NCI-H82 (cell line): ENCODE measurements around the gene ERCC1.

Experiments
- DNase-seq: peaks from one replicate; lab custom pipeline; 2025; lab: John Stamatoyannopoulos, UW

ERCC1 gene

DNA sequence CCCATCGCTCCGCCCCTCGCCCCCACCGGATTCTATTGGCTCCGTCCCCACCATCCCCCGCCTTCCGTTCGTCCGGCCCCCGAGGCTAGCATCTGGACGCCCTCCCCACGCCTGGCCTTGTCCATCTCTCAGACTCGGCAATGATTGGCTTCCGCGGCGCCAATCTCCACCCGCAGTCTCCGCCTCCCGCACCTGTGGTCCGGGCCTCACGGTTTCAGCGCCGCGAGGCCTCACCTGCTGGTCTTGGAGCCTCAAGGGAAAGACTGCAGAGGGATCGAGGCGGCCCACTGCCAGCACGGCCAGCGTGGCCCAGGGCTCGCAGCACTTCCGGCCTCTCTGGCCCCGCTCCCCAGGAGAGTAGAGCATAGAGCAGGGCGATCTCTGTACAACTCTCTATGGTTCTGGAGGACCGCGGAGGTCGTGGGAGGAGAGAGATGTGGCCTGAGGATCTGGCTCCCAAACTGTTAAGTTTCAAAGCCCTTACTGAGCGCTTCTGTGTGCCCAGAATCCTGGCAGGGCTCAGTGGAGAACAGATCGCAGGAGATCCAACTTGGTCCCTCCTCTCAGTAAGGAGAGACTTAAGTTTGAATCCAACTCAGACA, at the start of gene ERCC1:
Gene ERCC1 (minus strand): TSS at position 329 of the 602 bp plus-strand sequence. CDS start 543 bp downstream, outside the sequence.
- peak; percentile 100 for DNase-seq

DNA sequence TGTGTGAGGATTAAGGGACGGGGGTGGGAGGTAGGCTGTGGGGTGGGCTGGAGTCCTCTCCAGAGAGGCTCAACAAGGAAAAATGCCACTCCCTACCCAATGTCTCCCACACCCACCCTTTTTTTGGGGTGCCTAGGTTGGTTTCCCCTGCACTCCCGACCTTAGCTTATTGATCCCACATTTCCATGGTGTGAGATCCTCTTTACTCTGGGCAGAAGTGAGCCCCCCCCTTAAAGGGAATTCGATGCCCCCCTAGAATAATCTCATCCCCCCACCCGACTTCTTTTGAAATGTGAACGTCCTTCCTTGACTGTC, 49.6 kb upstream of the ERCC1 start:
- no peak for DNase-seq

DNA sequence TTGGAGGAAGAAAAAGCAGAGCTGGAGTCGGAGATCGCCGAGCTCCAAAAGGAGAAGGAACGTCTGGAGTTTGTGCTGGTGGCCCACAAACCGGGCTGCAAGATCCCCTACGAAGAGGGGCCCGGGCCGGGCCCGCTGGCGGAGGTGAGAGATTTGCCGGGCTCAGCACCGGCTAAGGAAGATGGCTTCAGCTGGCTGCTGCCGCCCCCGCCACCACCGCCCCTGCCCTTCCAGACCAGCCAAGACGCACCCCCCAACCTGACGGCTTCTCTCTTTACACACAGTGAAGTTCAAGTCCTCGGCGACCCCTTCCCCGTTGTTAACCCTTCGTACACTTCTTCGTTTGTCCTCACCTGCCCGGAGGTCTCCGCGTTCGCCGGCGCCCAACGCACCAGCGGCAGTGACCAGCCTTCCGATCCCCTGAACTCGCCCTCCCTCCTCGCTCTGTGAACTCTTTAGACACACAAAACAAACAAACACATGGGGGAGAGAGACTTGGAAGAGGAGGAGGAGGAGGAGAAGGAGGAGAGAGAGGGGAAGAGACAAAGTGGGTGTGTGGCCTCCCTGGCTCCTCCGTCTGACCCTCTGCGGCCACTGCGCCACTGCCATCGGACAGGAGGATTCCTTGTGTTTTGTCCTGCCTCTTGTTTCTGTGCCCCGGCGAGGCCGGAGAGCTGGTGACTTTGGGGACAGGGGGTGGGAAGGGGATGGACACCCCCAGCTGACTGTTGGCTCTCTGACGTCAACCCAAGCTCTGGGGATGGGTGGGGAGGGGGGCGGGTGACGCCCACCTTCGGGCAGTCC, 49.0 kb upstream of the ERCC1 start:
- no peak for DNase-seq

DNA sequence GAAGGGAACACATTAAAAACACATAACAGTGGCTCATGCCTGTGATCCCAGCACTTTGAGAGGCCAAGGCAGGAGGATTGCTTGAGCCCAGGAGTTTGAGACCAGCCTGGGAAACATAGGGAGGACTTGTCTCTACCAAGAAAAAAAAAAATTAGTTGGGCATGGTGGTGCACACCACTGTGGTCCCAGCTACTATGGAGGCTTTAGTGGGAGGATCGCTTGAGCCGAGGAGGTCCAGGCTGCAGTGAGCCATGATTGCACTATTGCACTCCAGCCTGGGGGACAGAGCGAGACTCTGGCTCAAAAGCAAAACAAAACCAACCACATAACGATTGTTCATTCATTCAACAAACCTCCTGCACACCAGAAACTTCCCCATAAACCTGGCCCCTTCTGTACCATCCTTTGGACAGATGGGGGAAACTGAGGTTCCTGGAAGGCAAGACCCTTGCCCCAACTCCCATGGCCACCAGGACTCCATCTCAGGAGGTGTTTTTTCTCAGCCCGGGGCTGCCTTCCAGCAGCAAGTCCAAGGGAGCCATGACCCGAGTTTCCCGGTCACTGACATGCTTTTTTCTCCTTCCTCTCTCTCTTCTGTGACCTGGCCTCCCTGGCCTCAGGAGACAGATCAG, 48.3 kb upstream of the ERCC1 start:
- no peak for DNase-seq

DNA sequence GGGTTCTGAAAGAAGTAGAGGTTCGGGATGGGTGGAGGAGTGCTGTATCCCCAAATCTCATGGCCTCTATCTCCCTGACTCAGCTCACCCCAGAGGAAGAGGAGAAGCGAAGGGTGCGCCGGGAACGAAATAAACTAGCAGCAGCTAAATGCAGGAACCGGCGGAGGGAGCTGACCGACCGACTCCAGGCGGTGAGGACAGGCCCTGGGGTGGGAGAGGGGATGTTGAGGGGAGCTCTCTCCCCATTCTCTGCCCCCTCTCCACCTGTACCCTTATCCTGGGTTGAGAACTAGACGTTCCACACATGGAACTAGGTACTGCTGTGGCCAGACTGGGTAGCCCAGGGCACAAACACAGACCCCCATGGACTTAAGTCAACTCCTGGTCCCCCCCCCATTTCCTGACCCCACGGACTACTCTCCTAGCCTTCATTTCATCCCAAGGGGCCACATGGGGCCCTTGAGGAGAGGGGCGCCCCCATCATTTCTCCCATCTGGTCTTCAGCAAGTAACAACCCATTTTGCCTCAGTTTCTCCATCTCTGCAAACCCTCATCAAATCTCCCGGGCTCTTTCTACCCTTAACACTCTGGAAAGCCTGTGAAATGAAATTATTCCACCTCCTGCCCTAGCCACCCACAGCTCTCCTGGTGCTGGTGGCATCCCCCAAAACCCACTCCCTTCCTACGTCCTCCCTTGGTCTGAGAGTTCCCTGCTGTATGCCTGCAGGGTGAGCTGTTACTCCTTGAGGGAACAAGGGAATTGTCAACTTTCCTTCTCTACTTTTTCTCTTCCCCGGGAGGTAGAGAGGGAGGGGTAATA, 47.6 kb upstream of the ERCC1 start:
- no peak for DNase-seq

DNA sequence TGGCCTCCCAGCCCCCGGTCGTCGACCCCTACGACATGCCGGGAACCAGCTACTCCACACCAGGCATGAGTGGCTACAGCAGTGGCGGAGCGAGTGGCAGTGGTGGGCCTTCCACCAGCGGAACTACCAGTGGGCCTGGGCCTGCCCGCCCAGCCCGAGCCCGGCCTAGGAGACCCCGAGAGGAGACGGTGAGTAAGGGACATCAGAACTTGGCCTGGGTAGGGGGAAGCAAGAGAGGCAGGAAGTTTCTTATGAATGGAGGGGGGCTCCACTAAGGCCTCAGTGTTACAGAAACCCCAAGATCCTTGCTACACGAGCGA, 47.0 kb upstream of the ERCC1 start:
- DNase-seq, result no peak

DNA sequence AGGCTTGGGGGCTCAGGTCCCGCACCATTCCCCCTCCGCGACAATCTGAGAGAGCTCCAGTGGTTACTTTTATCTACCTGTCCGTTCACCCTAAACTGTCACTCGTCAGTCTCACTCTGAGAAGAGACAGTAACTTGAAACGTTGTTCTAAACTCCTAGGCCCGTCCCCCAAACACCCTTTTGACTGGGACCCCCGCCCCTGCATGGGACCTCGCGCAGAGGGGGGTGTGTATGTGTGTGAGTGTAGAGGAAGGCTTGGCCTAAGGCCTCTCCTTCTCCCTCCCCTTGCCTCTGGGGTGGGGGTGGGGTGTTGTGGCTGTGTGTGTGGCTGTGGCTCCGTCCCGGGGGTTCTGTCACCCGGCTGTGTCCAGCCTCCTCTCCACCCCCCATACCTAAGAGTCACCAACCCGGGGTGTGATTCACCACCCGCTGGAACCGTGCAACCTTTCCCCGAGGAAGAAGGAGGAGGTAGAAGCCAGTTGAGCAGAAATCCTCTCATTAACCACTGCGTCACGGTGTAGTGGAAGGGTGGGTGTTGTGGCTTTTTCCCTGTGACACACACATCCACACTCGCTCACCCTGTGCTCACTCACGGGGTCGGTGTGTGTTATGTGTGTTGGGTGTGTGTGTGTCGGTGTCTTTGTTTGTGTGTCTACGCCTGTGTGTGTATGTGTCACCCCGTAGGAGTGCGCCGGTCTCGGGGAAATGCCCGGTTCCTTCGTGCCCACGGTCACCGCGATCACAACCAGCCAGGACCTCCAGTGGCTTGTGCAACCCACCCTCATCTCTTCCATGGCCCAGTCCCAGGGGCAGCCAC, 46.4 kb upstream of the ERCC1 start:
- DNase-seq, result no peak

DNA sequence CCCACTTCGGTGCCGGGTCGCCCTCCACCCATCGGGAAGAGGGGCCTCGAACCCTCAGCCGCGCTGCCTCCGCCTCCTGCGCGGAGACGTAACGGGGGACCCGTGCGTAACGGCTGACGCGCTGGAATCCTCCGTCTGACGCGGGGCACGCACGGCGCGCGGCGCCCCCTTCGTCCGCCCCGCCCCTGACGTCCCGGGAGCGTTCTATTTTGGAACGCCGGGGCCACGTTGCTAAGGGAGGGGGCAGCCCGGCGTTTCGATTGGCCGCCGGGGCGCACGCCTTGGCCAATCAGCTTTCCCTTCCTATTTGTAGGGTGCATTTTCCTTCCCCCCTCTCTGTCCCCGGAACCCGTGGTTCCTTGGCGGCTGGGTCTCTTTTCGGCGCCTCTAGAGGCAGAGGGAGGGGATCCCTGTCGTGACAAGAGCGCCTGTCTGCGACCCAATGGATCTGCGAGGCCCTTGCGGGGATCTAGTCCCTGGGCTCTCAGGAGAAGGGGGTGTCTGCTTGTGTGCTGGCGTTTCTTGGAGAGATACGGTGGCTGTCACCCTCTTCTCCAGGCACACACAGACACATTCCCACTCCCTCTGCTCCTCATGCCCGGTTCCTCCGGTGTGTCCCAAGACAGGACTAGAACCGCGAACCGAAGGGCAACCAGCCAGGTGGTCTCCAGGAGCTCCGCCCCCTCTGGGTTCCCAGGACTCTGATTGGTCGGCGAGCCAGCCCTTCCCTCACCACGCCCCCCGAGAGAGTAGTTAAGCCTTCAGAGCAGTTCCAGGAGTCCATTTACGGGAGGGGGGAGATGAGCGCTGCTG, 45.6 kb upstream of the ERCC1 start:
- peak; percentile 97 for DNase-seq

DNA sequence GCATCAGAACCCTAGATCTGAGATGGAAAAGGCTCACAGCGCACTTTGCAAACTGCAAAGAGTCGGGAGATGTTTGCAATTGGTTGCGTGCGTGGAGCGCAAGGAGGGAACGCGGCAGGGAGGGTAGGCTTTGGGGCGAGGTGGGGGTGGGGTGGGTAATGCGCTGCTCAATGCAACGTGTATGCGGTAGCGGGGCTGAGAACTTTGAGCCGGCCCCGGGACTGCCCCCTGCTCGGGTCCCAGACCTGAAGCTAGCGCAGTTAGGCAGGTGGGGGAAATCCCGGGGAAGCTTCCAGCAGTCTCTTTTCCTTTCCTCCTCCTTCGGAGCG, 45.0 kb upstream of the ERCC1 start:
- peak; percentile 79 for DNase-seq

DNA sequence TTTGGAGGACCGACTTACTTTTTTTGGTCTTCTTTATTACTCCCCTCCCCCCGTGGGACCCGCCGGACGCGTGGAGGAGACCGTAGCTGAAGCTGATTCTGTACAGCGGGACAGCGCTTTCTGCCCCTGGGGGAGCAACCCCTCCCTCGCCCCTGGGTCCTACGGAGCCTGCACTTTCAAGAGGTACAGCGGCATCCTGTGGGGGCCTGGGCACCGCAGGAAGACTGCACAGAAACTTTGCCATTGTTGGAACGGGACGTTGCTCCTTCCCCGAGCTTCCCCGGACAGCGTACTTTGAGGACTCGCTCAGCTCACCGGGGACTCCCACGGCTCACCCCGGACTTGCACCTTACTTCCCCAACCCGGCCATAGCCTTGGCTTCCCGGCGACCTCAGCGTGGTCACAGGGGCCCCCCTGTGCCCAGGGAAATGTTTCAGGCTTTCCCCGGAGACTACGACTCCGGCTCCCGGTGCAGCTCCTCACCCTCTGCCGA, 44.5 kb upstream of the ERCC1 start:
- peak; percentile 49 for DNase-seq

DNA sequence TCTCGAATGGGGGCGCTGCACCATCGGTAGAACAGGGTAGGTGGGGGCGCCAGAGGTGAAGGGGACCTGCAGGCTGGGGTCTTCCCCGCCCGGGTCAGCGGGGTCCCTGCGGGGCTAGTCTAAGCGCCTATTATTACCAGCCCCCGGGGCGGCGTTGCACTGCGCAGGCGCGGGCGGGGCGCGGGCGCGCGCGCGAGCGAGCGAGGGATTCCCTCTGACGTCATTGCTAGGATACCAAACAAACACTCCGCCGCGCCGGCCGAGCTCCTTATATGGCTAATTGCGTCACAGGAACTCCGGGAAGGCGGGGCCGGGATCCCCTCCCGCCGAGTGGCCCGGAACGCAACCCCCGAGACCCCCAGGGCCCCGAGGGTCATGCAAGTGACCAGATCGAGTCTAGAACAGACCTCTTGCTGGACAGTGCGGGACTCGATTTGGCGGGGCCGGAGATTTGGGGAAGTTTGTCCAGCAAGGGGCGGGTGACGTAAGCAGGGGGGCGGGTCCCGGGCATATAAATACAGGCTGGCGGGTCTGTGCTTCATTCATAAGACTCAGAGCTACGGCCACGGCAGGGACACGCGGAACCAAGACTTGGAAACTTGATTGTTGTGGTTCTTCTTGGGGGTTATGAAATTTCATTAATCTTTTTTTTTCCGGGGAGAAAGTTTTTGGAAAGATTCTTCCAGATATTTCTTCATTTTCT, 43.9 kb upstream of the ERCC1 start, which contains the start of gene FOSB:
Gene FOSB (plus strand): TSS at position 541 of the 703 bp plus-strand sequence. CDS start 591 bp downstream, outside the sequence.
- DNase-seq, result peak; percentile 97

DNA sequence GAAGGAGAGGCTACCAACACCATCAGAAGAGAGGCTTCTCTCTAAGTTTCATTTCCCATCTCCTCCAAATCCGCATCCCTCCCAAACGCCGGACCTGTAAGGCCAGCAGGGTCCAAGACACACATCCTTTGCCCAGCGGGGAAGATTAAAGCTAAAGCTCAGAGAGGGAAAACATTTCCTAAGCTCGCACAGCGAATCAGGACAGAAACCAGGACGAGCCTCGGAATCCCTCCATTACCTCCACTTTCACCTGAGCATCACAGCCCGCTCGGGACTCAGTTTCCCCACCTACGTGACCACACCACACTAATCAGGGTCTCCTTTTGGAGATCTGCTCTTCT, 43.4 kb upstream of the ERCC1 start:
- DNase-seq, result peak; percentile 55

DNA sequence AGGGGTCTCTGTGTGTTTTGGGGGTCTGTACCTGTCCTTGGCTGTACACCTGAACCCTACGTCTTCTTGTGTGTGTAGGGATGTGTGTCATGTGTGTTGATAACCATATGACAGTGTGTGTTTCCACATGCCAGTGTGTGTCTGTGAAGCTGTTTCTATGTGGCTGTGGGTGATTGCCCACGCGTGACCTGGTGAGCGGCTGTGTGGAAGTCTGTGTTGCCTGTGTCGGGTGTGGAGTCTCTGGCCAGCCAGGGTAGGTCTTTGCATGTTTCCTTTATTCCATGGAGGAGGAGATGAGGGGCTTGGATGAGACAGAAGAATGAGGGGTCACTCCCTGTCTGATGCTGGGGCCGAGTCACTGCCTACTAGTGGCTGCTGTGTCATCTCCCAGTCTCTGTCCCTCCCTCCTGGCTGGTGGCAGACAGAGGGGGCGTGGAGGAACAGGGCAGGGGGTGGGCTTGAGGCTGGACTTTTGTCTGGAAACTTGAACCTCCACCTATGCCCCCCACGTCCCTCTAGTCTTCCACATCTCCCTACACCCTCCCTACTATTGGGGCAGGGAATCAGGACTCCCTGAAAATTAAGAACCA, 41.2 kb upstream of the ERCC1 start:
- no peak for DNase-seq

DNA sequence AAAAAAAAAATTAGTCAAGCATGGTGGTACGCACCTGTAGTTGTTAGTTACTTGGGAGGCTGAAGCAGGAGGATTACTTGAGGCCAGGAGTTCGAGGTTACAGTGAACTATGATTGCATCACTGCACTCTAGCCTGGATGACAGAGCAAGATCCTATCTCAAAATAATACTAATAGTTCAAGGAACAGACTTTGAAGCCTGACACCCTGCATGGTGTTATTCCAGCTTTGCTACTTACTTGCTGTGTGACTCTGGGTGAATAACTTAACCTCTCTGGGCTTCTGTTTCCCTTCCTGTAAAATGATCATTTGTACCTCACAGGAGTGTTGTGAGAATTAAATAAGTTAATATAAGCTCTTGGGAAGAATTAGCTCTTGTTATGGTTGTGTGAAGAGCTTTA, 40.6 kb upstream of the ERCC1 start:
- no peak for DNase-seq

DNA sequence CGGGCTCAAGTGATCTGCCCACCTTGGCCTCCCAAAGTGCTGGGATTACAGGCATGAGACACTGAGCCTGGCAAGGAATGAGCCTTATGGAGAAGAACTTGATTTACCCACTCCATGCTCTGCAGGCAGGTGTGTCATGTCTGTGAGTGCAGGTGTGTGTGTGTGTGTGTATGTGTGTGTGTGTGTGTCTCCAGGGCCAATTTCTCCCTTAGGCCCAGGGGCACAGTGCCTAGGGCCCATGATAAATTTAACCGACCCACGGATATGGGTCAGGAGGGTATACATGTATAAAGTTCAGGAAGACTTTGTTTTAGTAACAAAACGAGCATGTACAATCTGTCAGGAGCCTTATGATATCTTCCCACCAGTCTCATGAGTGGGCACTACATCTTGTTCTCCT, 39.5 kb upstream of the ERCC1 start:
- no peak for DNase-seq

DNA sequence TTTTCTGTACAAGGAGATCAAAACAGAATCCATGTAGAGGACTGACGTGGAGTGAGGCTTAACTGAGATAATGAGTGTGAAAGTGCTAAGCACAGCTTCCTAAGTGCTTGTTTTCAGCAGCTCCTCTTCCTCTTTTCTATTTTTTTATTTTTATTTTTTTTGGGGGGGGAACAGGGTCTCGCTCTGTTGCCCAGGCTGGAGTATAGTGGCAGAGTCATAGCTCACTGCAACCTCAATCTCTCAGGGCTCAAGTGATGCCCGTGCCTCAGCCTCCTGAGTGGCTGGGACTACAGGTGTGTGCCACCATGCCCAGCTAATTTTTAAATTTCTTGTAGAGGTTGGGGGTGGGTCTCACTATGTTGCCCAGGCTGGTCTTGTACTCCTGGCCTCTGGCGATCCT, 38.5 kb upstream of the ERCC1 start:
- no peak for DNase-seq

DNA sequence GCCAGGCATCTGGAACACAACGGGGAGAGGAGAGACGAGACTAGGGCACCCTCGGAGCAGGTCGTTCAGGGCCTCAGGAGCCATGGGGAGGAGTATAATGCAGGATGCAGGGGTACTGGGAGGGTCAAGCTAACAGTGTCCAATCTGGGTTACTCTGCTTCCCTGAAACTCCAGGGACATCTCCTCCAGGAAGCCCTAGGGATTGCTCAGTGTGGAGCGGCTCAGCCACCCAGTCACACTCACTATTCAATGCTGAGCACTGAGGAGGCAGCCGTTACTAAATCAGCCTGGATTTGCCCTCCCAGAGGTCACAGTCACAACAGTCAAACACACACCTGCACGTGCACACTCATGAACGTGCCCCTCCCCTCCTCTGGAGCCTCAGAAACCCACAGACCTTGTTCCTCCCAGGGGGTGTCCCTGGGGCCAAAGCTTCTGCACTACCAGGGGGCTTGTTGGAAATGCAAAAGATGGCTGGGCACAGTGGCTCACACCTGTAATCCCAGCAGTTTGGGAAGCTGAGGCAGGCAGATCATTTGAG, 37.2 kb upstream of the ERCC1 start:
- DNase-seq, result no peak

DNA sequence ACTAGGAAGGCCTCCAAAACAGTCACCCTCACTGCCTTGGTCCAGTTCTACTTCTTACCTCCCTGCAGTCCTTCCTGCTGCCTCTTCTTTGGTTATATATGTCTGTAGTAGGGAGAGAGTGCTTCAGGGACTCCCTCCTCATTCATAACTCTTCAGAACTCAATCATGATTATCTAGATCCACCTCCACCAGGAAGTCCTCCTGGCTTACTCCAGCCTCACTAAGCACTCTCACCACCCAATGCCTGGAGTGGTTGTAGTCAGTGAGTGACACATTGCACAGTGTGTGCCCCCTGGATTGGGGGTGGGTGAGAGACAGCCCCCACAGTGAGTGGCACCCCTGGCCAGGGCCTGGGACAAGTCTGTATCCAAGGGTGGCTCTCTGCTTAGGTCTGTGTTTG, 34.1 kb upstream of the ERCC1 start:
- no peak for DNase-seq

DNA sequence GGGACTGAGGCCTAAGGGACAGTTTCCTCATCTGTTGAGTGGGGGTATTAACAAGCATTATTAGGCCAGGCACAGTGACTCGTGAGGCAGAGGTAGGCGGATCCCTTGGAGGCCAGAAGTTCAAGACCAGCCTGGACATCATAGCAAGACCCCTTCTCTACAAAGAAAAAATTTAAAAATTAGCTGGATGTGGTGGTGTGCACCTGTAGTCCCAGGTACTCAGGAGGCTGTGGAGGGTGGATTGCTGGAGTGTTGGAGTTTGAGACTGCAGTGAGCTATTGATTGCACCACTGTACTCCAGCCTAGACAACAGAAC, 32.7 kb upstream of the ERCC1 start:
- DNase-seq, result no peak
